GM18858 (cell line): Measurements from ENCODE around the gene GFOD2.

Source experiments
- ATAC-seq: cut with Tn5 transposase; IDR thresholded peaks from one replicate; pipeline ENCODE4 v1.9.1; 2021; ENCODE audit not compliant: unreplicated experiment

The GFOD2 gene

GRCh38 chr16:67673712-67674580 is 45.2 kb downstream of the GFOD2 start:
- no peak for ATAC-seq

- ATAC-seq: no peak
Measured at GRCh38 chr16:67672739-67673662, 46.1 kb downstream of the GFOD2 start.

GRCh38 chr16:67672306-67672705 is 46.8 kb downstream of the GFOD2 start:
- no peak for ATAC-seq

GRCh38 chr16:67669499-67670101 is 49.5 kb downstream of the GFOD2 start:
- no peak for ATAC-seq

GRCh38 chr16:67668495-67669157 is 50.5 kb downstream of the GFOD2 start:
- ATAC-seq: no peak

- peak; percentile 71 for ATAC-seq
Measured at GRCh38 chr16:67667817-67668494, 51.2 kb downstream of the GFOD2 start.

GRCh38 chr16:67667453-67667816 is 51.7 kb downstream of the GFOD2 start:
- ATAC-seq: no peak

- peak; percentile 44 for ATAC-seq
Measured at GRCh38 chr16:67666559-67667452, 52.3 kb downstream of the GFOD2 start, which contains the start of the genes C16orf86 and ENKD1. TSS of gene C16orf86 (plus strand) at chr16:67666814. CDS start at chr16:67666971, 157 bp downstream. TSS of gene ENKD1 (minus strand) at chr16:67666750. CDS start at chr16:67666442, 308 bp downstream.

- ATAC-seq: no peak
Measured at GRCh38 chr16:67666032-67666551, 53.0 kb downstream of the GFOD2 start.

GRCh38 chr16:67665598-67665997 is 53.5 kb downstream of the GFOD2 start:
- no peak for ATAC-seq

- ATAC-seq: no peak
Measured at GRCh38 chr16:67664871-67665270, 54.2 kb downstream of the GFOD2 start.

GRCh38 chr16:67664258-67664657 is 54.9 kb downstream of the GFOD2 start:
- no peak for ATAC-seq

- ATAC-seq: no peak
Measured at GRCh38 chr16:67663877-67664222, 55.3 kb downstream of the GFOD2 start.

GRCh38 chr16:67663151-67663876 is 55.8 kb downstream of the GFOD2 start:
- no peak for ATAC-seq

GRCh38 chr16:67662653-67663010 is 56.5 kb downstream of the GFOD2 start:
- no peak for ATAC-seq

- ATAC-seq: no peak
Measured at GRCh38 chr16:67661886-67662652, 57.0 kb downstream of the GFOD2 start.

GRCh38 chr16:67661101-67661761 is 57.9 kb downstream of the GFOD2 start:
- no peak for ATAC-seq
